ENCODE results near the gene INCENP. TPM values are rescaled to one million over a fixed set of nuclear protein-coding genes. Genes with fewer than 3 reads are reported as not detected.

Gene INCENP
- total and polyA plus RNA-seq, 2 donors (not counting 1 experiment from before 2014, with no cell fraction given) = 8.9 to 37.8 TPM

DNA sequence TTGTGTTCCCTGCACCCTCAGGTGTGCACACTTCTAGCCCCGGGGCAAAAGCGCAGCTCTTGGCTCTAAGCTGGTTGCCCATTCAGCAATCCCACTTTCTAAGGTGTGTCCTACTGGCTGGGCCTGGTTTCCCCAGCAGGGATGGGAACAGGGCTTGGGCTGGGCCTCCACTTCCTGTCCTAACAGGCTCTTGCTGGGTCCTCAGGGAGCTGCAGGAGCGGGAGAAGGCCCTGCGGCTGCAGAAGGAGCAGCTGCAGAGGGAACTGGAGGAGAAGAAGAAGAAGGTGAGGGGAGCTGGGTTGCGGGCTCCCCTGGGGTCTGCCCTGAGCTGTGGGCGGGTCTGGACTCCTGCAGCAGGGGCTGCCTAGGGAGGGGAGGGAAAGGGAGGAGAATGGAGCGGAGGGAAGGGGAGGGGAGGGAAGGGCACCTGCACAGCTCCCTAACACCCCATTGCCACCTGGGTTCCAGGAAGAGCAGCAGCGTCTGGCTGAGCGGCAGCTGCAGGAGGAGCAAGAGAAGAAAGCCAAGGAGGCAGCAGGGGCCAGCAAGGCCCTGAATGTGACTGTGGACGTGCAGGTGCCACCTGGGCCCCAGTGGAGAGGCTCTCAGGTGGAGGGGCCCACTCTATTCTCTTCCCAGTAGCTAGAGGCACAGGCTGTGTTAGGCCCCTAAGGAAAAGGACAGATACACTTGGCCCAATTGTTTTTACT, 24.6 kb downstream of the INCENP start:
- Histone ChIP-seq H3K4me1 (ENCODE audit: control insufficient read depth in 2 of 2, insufficient read depth in 2 of 2, low read length in 2 of 2) (no peaks in the 10 kb centered on the region), H3K36me3 (replicated peaks in 1 of 2; ENCODE audit: control extremely low read depth in 1 of 2, control insufficient read depth in 1 of 2, extremely low read depth in 1 of 2, insufficient read depth in 2 of 2, low read length in 1 of 2) (peaks cover 0 to 59% of the 10 kb centered on the region in 2 experiments), H3K4me3 (ENCODE audit: control extremely low read depth in 1 of 5, extremely low read depth in 1 of 5, insufficient read depth in 1 of 5, low read depth in 2 of 5, low read length in 4 of 5) (no peak overlapping the region), H3K79me2 (ENCODE audit: control insufficient read depth, insufficient read depth, low read length) (no peaks in the 10 kb centered on the region), H3K27me3 (replicated peaks in 1 of 4; ENCODE audit: control extremely low read depth in 1 of 4, control insufficient read depth in 3 of 4, insufficient read depth in 4 of 4, low read length in 3 of 4) (no peaks in the 10 kb centered on the region), H3K9ac (ENCODE audit: low read length) (no peak overlapping the region), H4K20me1 (ENCODE audit: control insufficient read depth, insufficient read depth, low read length, poor library complexity, severe bottlenecking) (no peaks in the 10 kb centered on the region), H3K4me2 (replicated peaks; ENCODE audit: low read depth, low read length, poor library complexity, severe bottlenecking) (no peak overlapping the region), H3K27ac (ENCODE audit: low read length in 2 of 2) (no peak overlapping the region), H2AFZ (ENCODE audit: insufficient read depth, low read depth, low read length, poor library complexity, severe bottlenecking) (no peak overlapping the region), H3K9me3 (ENCODE audit: control extremely low read depth in 1 of 3, control insufficient read depth in 2 of 3, insufficient read depth in 1 of 3, low read length in 2 of 3) (no peaks in the 10 kb centered on the region)
- H3K4me1 Mint-ChIP-seq = no peaks in the 10 kb centered on the region
- no peak for ATAC-seq (ENCODE audit: low read depth)
- ChIA-PET CTCF (no interaction called here), POLR2A (no interaction called here)
- H3K4me3 Mint-ChIP-seq = no peak overlapping the region
- 100% methylated on average over 9 of the region's 10 CpGs for WGBS (ENCODE audit: insufficient coverage)
- TF ChIP-seq, protein P1, sequence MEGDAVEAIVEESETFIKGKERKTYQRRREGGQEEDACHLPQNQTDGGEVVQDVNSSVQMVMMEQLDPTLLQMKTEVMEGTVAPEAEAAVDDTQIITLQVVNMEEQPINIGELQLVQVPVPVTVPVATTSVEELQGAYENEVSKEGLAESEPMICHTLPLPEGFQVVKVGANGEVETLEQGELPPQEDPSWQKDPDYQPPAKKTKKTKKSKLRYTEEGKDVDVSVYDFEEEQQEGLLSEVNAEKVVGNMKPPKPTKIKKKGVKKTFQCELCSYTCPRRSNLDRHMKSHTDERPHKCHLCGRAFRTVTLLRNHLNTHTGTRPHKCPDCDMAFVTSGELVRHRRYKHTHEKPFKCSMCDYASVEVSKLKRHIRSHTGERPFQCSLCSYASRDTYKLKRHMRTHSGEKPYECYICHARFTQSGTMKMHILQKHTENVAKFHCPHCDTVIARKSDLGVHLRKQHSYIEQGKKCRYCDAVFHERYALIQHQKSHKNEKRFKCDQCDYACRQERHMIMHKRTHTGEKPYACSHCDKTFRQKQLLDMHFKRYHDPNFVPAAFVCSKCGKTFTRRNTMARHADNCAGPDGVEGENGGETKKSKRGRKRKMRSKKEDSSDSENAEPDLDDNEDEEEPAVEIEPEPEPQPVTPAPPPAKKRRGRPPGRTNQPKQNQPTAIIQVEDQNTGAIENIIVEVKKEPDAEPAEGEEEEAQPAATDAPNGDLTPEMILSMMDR (IDR thresholded peaks at IDR 0.05) = no peak
- TF ChIP-seq EZH2 (IDR thresholded peaks at IDR 0.05; ENCODE audit: borderline replicate concordance, insufficient read depth, low read depth, low read length, poor library complexity, severe bottlenecking) = no peak
- intact Hi-C loops (cut with micrococcal nuclease) = no loop called here
- H3K9me3 Mint-ChIP-seq (ENCODE audit: insufficient read depth) = no peaks in the 10 kb centered on the region
- no peak for DNase-seq
- H3K27me3 Mint-ChIP-seq = no peaks in the 10 kb centered on the region
- H3K27ac Mint-ChIP-seq = no peak overlapping the region

DNA sequence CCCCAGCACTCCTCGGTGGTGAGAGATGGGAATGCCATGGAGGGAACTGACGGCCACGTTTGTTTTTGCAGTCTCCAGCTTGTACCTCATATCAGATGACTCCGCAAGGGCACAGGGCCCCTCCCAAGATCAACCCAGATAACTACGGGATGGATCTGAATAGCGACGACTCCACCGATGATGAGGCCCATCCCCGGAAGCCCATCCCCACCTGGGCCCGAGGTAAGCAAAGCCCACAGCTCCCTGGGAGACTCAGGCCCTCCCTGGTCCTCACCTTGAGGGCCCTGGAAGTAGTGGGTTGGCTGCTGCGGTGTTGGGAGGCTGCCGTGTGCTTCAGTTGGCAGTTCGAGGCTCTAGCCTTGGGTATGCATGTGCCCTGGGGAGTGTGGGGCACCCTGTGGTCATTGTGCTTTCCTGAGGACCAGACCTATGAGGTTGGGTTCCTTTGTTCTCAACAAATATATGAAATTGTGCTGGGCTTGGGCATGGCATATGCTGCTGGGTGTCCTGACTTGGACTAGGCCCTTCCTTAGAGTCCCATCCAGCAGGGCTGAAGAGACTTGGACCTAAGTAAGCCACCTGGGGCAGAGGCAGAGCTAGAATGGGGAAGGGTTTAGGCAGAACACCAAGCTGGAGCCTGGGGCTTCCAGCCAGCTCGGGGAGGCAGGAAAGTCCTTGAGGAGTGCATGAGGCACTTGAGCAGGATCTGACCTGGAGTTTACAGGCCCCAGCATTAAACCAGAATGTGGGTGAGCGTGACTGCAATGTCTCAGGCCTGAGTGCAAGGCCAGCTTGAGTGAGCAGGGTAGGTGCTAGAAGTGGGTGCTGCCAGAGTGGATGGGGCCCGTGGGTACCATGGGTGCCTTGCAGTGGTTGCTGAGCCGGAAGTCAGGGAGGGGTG, 26.4 kb downstream of the INCENP start:
- no peak overlapping the region for H3K4me2 ChIP-seq (replicated peaks; ENCODE audit: low read depth, low read length, poor library complexity, severe bottlenecking)
- ChIA-PET POLR2A (no interaction called here), CTCF (no interaction called here)
- no peaks in the 10 kb centered on the region for H3K27me3 Mint-ChIP-seq
- no peak overlapping the region for H3K4me3 Mint-ChIP-seq
- intact Hi-C loops (cut with micrococcal nuclease) = no loop called here
- no peaks in the 10 kb centered on the region for H4K20me1 ChIP-seq (ENCODE audit: control insufficient read depth, insufficient read depth, low read length, poor library complexity, severe bottlenecking)
- no peak overlapping the region for H3K27ac ChIP-seq (ENCODE audit: low read length in 2 of 2)
- WGBS (ENCODE audit: insufficient coverage) = 98% methylated on average over 15 of the region's 17 CpGs
- no peaks in the 10 kb centered on the region for H3K79me2 ChIP-seq (ENCODE audit: control insufficient read depth, insufficient read depth, low read length)
- no peaks in the 10 kb centered on the region for H3K27me3 ChIP-seq (replicated peaks in 1 of 4; ENCODE audit: control extremely low read depth in 1 of 4, control insufficient read depth in 3 of 4, insufficient read depth in 4 of 4, low read length in 3 of 4)
- no peak overlapping the region for H2AFZ ChIP-seq (ENCODE audit: insufficient read depth, low read depth, low read length, poor library complexity, severe bottlenecking)
- no peak overlapping the region for H3K27ac Mint-ChIP-seq
- no peak for TF ChIP-seq EZH2 (IDR thresholded peaks at IDR 0.05; ENCODE audit: borderline replicate concordance, insufficient read depth, low read depth, low read length, poor library complexity, severe bottlenecking)
- TF ChIP-seq, protein P1 (IDR thresholded peaks at IDR 0.05) = no peak
- H3K36me3 ChIP-seq (replicated peaks in 1 of 2; ENCODE audit: control extremely low read depth in 1 of 2, control insufficient read depth in 1 of 2, extremely low read depth in 1 of 2, insufficient read depth in 2 of 2, low read length in 1 of 2) = peaks cover 0 to 54% of the 10 kb centered on the region in 2 experiments
- no peaks in the 10 kb centered on the region for H3K9me3 ChIP-seq (ENCODE audit: control extremely low read depth in 1 of 3, control insufficient read depth in 2 of 3, insufficient read depth in 1 of 3, low read length in 2 of 3)
- H3K4me1 Mint-ChIP-seq = no peaks in the 10 kb centered on the region
- H3K9ac ChIP-seq (ENCODE audit: low read length) = no peak overlapping the region
- H3K9me3 Mint-ChIP-seq (ENCODE audit: insufficient read depth) = no peaks in the 10 kb centered on the region
- no peak overlapping the region for H3K4me3 ChIP-seq (ENCODE audit: control extremely low read depth in 1 of 5, extremely low read depth in 1 of 5, insufficient read depth in 1 of 5, low read depth in 2 of 5, low read length in 4 of 5)
- H3K4me1 ChIP-seq (ENCODE audit: control insufficient read depth in 2 of 2, insufficient read depth in 2 of 2, low read length in 2 of 2) = no peaks in the 10 kb centered on the region
- ATAC-seq (ENCODE audit: low read depth) (no peak), DNase-seq (no peak)

Data from B cell (primary cell).